AG10803 (cell line): Measurements from ENCODE around the gene PSMA1.

Source experiments
- DNase-seq: peaks from one replicate; pipeline ENCODE4 v3.0.0; 2010; ENCODE audit warnings: low read depth
- H3K4me3 ChIP-seq: 2 replicates; pipeline ENCODE4 v1.5.1; 2011; ENCODE audit warnings: mild to moderate bottlenecking, low read length, control low read depth
- TF ChIP-seq, protein P1 (sequence below): conservative IDR thresholded peaks from 2 replicates; pipeline ENCODE4 v1.5.1; 2011; ENCODE audit warnings: mild to moderate bottlenecking, low read length, control low read depth, inconsistent platforms

Gene PSMA1

DNA sequence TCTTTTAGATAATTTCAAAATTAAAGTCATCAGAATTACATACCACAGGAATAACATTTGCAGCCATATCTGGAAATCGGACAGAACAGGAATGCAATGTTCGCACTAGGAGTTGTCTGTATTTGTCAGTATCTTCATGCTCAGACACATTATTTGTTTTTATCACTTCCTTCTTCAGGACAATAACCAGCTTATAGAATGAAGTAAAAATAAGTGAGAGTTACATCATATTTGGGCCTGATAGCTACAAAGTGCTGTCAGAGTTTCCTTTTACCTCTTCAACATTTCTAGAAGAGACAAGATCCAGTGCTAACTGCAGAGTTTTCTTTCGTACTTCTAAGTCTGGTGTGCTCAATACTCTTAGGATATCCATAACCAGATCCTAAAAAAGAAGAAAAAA lies 39.5 kb downstream of the PSMA1 start:
- TF ChIP-seq, protein P1, sequence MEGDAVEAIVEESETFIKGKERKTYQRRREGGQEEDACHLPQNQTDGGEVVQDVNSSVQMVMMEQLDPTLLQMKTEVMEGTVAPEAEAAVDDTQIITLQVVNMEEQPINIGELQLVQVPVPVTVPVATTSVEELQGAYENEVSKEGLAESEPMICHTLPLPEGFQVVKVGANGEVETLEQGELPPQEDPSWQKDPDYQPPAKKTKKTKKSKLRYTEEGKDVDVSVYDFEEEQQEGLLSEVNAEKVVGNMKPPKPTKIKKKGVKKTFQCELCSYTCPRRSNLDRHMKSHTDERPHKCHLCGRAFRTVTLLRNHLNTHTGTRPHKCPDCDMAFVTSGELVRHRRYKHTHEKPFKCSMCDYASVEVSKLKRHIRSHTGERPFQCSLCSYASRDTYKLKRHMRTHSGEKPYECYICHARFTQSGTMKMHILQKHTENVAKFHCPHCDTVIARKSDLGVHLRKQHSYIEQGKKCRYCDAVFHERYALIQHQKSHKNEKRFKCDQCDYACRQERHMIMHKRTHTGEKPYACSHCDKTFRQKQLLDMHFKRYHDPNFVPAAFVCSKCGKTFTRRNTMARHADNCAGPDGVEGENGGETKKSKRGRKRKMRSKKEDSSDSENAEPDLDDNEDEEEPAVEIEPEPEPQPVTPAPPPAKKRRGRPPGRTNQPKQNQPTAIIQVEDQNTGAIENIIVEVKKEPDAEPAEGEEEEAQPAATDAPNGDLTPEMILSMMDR, result no peak
- peak; percentile 17 for DNase-seq
- H3K4me3 ChIP-seq, result no peak overlapping the region

DNA sequence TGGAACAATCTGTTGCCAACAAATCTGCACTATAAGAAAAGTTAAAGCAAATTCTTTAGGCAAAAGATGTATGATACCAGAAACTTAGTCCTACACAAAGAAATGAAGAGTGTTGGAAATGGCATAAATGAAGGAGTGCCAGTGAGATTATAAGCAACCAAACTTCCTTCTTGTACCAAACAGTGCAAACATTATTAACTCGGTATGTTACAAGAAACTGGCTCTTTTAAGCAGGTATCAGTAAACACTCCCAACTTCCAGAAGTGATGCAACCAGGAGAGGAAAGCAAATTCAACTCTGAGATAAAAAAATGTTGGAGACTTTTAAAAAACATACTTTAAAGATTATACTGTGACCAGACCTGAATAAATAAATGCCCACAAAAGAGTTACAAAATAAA lies 49.1 kb downstream of the PSMA1 start:
- H3K4me3 ChIP-seq, result no peak overlapping the region
- no peak for DNase-seq
- TF ChIP-seq, protein P1, result no peak

DNA sequence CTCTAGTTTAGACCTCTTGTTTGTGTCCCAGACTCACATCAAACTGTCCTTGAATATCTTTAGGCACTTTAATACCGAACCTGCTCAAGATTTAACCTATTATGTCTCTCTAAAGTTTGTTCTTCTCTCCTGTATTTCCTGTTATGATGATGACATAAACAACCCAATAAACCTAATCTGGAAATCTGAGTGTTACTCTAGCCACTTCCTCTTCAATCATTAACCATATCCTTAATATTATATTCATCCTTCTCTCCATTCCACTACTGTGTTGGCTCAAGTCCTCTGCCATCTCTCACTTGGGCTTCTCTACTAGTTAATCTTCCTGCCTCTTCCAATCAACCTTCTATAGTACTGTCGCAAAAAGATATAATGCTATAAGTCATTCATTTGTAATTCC lies 56.6 kb downstream of the PSMA1 start:
- TF ChIP-seq, protein P1, result no peak
- no peak for DNase-seq
- H3K4me3 ChIP-seq, result no peak overlapping the region

DNA sequence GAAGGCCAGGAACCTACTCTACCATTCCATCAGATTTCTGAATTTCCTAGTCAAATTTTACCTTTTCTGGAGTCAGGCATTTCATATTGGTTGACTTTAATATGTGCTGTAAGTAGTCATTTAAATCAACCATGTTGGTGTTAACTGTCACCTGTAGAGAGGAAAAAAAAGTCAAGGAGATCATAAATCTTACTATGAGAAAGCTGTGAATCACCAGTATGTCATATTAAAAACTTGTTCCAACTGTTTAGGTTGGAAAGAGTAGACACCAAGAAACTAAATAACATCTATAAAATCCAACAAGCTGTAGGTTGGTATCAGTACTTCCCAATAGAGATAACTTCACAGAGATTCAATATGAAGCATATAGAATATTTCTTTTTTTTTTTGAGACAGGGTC lies 60.0 kb downstream of the PSMA1 start:
- TF ChIP-seq, protein P1, result no peak
- DNase-seq, result no peak
- no peak overlapping the region for H3K4me3 ChIP-seq

DNA sequence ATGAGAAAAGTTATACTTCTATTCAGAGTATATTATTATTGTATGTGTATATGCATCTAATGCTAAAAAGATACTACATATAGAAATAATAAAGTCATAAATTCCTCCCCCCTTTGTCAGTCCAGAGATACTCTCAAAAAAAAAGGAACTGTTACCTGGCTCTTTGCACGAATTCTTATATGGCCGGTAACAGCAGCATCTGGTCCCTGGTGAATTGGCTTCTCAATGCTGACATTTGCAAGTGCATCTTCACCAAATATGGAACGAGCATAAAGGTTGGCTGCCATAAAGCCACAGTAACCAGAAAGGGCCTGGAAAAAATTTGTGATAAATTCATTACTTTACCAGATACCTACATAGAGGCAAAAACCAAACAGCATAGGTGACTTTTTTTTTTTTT lies 61.8 kb downstream of the PSMA1 start:
- TF ChIP-seq, protein P1, result no peak
- no peak for DNase-seq
- H3K4me3 ChIP-seq, result no peak overlapping the region

DNA sequence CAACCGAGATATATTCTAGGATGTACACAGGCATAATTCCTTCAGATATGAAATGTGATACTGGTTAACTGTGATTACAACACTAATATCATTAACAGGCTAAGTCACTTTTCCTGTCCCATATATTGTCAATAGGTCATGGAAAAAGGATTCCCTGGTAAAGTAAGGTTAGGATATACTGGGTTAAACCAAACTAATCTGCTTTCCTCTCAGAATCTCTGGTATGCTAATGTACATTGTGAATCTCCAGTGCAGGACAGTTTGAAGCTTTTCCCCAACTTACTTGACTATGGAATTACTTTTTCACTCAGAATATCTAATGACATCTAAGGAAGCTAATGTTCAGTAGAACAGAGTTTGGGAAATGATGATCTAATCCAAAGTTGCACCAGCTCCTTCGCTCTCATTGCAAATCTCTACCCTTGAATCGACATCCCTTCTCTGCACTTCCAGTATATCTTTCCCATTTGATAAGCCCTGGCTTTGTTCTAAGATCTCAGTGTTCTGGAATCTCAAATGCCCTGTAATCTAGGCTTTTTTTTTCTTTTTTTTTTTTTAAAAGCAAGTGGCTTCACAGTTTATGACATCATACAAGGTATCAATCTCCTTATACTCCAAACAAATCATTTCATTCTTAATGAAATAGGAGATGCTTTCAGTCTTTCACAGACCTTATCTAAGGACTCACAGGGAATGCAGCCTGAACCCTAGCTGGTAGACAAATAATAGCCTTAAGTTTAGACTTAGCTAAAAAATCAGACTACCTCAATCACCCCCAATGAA lies 64.3 kb downstream of the PSMA1 start:
- TF ChIP-seq, protein P1, result no peak
- no peak for DNase-seq
- no peak overlapping the region for H3K4me3 ChIP-seq
